OCI-M2 (cell line): ENCODE results near the gene MGAT5.

Source experiments
- DNase-seq: peaks from one replicate; lab custom pipeline; 2025; ENCODE audit not compliant: unreplicated experiment; lab: John Stamatoyannopoulos, UW

The MGAT5 gene

DNA sequence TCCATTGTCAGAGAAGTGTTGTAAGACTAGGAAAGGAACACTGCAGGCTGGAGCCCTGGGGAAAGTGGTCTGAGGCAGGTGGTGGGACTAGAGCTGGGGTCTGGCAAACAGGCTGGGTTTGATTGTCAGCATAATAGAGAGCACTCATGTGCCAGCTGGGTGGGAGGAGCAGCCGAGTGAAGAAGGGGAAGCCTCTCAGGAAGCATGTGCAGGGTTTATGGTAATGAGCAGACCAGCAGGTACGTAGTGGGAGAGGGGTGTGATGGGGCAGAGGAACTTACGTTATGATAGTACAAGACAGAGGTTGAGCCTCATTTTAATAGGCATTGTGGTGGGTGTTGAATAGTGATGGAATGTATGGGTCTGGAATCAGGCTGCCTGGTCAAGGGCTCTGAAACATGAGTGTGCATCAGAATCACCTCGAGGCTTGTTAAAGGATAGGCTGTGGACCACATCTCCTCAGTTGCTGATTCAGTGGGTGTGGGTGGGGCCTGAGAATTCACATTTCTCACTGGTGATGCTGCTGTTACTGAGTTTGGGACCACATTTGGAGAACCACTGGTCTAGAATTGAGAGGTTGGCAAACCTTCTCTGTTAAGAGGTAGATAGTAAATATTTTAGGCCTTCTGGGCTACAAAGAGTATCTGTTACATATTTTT, 1.7 kb upstream of the MGAT5 start:
- DNase-seq: no peak

DNA sequence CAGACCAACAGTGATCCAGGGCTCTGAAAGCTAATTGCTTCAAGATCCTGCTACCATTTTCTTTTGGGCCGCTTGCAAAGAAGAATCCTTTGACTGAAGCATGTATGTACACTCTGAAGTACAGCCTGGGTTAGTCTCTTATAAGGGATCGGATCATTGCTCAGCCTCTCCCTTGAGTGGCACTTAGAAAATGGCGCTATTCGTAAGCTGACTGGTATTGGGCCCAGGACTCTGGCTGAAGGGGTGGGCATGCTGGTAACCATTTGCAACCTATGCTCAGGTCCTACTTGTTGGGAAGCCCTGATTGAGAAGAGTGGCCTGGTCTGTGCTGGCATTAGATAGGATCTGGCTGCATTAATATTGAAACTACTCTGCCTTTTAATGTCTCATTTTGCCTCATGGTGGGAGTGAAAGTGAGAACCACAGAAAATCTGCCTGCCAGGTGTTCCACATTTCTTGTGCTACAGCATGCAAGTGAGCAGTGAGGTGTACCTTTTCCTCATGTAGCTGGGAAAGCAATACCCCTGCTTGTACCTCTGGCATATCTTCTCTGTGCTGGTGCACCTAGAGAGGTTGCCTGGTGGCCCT, 661 bp upstream of the MGAT5 start:
- no peak for DNase-seq

DNA sequence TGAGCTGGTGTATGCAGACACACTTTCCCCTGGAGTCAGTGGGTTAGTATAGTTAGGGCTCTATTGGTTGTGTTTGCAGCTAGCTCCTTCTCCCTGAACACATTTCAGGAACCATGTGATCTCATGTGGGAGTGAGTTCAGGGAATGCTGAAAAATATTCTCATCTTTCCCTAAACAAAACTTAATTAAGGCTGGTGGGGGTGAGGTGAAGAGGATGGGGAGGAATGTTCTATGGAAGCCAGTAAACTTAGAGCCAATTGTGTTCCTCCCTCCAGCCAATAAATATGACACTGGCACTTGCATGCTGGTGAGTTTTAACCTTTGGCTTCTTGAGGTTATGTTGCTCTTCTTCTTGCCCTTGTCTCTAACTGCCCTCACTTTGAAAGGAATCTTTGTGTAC, 952 bp downstream of the MGAT5 start:
- DNase-seq: no peak

DNA sequence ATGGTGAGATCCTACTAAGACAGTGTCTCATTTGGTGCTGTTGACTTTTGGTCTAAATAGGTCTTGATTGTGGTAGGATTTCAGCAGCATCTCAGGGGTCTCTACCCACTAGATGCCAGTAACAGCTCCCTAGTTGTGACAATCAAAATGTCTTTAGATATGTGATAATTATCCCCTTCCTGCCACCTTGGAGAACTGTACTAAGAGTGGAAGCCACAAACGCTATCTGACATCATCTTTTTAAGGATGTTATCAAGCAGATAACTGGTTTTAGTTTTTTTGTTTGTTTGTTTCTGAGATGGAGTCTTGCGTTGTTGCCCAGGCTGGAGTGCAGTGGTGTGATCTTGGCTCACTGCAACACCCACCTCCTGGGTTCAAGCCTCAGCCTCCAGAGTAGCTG, 3.1 kb downstream of the MGAT5 start:
- DNase-seq: no peak

DNA sequence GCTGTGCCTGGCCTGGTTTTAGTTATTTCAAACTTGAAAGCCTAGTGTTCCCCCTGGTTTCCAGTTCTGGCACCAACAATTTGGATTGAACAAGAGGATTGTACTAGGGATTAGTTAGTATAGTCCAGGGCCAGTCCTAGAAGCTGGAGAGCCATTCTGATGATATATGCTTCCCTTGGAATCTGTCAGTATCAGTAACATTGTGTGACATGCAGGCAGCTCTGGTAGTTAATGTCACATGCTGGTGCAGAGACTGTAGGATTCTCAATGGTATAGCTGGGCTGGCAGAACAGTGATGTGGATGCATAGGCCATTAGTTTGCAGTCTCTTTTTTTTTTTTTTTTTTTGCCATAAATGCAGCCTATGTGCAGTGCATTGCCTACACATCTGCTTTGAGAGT, 3.6 kb downstream of the MGAT5 start:
- no peak for DNase-seq

DNA sequence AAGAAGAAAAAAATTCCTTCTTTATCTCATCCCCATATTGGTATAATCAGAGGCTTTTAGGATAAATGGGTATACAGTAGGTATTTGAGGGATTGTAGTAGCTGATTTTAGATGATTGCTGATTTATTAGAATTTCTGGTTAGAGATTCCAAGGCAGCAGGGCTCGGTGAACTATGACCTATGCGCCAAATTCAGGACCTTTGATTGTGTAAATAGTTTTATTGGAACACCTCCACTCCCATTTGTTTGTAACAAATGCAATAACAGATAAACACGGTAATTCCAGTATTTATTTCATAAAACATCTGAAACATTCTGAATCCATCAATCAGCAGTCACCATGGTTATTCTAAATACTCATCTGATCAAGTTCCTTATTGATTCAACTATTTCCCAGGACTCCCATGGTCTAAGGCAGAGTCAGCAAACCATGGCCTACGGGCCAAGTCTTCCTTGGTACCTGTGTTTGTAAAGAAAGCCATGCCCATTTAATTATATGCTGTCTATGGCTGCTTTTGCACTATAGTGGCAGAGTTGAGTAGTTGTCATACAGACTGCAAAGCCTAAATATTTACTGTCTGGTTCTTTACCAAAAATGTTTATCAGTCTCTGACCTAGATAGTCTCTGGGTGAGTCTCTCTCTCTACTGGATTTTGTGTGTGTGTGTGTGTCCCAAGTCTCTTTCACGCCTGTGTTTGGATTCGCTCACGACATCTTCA, 4.3 kb downstream of the MGAT5 start:
- no peak for DNase-seq

DNA sequence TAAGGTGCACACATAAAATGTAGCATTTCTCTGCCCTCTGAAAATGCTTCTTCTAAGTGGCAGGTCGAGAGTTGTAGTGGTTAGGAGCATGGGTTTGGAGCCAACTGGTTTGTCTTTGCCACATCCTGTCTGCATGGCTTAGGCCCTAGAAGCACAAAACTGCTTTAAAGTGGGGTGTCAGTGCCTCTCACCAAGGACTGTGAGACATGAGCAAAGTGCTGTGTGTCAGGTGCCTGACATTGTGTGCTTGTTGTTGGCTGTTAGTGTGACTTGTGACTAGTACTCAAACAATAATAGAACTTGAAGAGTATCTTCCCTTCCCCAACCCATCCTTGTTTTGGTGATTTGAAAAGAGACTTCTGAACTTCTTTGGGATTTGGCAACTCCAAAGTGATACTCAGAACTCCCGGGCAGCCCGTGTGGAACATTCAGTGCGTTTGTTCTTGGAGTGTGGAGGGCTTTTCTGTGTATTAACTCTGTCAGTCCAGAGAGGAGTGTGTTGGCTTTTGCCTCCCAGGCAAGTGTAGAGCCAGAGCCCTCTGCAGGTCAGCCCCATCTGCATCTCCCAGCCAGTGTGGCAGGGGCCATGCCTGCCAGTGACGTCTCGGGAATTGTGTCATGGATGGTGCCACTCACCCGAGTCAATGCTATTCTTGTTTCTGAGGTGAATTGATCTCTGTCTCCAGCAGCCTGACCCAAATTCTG, 5.0 kb downstream of the MGAT5 start:
- no peak for DNase-seq

DNA sequence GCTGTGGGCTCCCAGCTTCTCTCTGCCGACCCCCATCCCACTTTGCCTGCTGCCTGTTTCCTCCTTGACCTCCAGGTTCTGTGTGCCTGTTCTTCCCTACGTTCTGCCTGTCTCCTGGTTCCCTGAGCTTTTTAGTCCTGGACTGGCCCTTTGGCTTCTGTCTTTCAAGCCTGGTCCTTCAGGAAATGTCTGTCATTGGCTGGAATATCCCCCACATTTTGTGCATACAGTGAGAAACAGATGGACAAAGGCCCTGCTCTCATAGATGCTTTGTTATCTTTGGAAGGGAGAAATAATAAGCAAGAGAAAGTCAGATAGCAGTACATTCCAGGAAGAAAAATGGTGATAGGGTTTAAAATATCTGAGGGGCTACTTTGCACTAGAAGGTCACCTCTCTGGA, 5.7 kb downstream of the MGAT5 start:
- DNase-seq: no peak

DNA sequence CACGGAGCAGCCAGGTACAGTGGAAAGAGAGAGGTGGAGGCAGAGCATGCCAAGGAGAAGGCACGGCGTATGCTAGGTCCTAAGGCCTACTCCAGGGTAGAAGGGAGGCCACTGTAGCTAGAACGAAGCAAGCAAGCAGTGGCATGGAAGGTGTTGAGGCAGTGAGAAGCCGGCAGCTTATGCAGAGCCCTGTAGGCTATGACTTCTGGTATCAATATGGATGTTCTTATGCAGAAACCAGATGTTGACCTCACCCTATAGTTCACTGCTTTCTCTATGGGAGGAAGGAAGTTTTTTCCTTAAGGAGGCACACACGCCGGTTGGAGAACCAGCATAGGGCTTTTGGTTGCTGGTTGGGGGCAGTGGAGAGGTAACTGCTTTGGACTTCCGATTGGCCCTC, 6.1 kb downstream of the MGAT5 start:
- DNase-seq: no peak

DNA sequence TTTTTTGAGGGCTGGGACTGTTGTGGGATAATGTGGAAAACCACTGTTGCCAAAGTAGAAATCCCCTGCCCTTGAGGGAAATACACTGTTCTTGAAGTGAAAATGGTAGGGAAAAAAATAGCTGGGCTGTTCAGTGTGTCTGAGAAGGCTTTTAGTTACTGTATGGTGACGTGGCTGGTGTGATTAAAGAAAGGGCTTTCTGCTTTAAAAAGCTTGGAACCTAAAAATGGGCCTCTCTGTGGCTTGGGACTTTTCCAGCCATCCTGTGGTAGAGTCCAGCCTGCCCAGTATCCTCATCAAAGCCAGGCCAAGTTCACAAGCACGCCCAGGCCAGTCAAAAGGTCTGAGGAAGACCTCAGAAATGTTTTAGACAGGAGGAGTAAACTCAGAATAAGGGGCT, 6.8 kb downstream of the MGAT5 start:
- DNase-seq: no peak

DNA sequence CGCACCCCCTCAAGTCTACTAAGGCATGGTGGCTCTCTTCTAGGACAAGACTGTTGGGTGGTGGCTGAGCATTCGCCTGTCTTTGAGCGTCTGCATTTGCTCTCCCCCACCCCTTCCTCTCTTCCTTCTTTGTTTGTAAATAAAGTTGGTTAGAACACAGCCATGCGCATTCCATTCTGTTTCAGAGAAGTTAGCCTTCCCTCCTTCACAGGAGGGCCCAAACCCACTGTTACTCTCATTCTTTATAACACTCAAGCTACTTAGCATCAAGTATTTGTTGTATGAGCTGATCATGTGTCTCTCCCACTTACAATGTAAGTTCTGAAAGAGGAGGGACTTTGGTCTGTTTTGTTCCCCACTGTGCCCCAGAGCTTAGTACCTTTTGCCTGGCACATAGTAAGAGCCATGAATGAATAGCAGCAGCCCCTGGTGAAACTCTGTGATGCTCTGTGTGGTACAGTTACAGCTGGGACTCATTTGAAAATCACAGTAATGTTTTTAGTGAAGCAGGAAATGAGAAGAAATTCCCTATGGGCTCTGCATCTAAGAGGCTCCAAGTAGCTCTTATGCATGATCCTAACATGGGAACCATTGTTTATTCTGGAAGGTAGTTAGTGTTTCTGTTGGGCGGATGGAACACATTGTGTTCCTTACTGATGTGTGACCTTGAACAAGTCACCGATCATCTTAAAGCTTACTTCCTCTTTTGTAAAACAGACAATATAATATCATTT, 7.7 kb downstream of the MGAT5 start:
- no peak for DNase-seq

DNA sequence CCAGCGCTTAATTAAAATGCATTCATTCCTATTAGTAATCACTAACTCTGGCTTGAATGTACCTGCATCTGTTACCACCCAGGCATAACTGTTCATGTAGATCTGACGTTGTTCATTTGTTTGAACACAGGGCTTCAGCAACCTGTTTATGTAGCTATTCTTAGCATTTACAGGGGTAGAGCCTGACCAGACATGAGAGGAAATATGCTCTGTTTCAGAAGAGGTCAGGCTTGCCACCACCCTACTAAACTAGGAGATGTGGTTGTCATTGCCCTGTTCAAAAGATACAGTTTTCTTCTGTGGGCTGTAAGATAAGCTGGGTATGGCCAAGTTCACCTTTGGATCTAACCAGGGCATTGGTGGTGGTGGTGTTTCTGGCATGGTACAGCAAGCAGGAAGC, 8.8 kb downstream of the MGAT5 start:
- no peak for DNase-seq

DNA sequence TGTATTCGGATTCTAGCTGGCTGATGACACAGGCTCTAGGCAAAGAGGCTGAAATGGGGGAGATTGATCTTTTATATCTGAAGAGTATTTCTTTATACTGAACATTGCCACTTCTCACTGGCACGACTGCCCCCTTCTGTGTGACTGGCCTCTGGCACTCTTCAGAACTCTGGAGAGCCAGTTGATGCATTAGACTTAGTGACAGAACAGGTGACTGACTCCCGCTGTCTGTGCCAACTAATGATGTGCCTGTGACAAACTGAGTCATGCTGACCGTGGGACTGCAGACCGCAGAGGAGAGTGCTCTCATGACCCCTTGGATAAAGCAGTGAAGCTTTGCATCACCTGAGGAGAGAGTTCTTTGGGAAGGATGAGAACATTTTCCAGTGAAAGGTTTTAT, 14.4 kb downstream of the MGAT5 start:
- DNase-seq: no peak

DNA sequence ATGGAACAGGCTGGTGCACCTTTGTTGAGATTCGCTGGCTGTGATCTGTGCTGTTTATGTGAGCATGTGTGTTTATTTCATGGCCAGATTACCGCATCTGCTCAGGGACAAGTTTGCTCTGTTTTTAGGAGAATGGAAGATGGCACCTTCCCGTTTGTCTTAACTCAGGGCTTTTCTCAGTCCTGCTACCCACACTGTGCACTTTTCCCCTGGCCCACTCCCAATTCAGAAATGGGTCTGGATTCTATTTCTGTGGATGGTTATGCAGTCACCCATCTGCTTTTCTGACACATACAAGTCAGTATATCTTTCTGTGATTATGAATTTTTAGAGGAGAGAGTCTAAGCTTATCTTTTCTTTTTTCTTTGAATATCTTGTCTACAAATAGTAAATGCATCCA, 15.4 kb downstream of the MGAT5 start:
- DNase-seq: no peak

DNA sequence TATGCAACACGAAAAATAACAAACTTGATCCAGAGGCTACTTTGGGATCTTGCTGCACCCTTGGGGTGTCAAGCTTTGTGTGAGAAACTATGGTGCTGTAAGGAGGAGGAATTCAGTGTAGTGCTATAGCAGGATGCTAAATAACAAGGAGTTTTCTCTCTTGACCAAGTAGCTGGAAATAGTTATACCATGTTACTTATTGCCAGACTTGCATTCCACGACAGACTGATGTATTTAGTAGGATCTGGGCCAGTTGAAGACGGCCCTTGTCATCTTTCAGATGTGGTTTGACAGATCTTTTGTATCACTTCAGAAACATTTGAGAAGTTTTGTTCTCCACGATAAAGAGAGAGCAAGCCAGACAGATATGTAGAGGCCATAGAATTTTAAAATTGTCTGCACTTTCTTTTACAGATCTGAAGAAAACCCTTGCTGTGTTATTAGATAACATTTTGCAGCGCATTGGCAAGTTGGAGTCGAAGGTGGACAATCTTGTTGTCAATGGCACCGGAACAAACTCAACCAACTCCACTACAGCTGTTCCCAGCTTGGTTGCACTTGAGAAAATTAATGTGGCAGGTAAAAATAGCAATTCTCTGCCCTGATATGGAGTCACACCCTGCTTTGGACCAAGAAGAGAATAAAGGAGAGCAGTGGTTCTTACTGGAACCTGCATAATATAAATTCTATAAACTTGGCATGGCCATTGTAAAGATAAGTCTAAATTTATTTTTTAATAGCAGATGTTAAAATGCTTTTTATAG, 16.3 kb downstream of the MGAT5 start:
- no peak for DNase-seq

DNA sequence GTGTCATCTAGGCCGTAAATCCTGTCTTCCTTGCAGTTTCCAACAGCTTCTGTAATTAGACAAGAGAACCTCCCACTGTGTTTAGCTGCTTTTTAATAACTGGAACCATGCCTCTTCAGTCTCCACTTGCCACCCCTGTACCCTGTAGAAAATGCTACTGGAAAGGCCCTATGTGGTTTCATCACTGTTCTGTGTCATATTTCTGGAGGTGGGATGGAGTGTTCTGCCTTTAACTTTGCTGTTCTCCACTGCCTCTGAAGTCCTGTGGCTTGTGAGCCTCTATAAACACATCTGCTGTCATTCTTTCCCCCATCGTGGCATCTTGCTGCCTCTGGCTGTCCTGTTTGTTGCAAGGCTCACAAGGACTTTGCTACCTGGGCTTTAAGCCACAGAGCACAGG, 17.9 kb downstream of the MGAT5 start:
- DNase-seq: no peak

DNA sequence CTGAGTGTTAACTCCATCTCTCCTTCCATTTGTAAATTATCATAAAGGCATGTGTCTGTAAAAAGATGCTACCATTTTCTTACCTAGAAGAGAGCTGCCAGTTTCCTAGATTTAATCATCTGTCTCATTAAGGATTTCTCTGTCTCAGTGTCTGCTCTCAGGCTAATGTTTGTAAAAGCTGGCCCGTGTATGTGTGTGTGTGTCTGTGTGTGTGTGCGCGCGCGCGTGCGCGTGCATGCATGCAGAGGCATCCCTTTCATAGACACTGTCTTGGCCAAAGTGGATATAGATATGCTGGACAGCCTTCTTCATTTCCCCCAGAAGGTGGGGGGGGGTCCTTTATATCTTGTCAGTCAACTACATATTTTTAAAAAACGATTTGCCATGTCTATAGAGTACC, 18.9 kb downstream of the MGAT5 start:
- no peak for DNase-seq

DNA sequence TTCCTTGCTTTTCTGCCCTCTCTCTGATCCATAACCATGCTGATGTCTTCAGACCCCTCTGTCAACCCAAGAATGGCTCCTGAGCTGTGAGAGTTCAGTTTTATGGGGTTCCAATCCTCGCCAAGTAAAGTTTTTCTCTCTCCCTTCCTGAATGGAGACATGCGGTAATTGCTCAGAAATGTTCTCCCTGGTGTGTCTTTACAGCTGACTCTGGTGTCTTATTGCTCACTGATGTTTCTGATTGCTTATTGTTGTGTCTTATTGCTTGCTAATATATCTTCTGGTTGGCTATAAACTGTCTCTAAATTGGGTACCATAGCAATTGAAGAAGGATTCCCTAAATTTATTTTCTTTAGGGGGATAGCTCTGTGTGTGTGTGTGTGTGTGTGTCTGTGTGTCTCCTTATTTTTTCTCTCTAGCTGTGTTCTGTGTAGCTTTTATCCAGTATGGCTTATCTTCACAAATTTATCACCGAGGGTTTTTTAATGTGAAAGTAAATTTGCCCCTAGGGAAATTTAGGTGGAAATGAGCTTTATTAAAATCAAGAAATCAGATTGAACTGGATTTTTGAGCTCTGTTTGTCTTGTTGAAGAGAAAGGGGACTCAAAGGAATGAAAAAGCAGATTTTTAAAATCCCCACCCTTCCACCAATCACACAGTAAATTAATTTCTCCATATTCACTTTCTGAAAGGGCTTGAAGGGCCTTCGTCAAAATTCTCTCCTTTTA, 19.5 kb downstream of the MGAT5 start:
- DNase-seq: no peak

DNA sequence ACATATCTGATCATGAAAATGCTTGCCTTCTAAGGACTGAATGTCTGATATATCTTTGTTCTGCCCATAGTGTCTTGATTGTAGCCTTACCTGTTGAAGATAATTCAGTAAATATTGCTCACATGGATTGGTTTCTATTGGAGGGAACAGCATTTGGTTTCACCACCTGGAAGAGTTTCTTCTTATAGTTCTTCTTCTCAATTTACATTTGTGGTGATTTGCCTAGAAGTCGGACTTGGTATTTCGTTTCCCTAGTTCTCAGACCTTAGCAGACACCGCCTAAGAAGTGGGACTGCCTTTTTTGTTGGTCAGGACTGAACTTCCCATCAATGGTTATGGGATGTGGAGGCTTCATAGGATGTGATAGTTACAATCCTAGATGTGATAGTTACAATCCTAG, 20.2 kb downstream of the MGAT5 start:
- no peak for DNase-seq
